ENCODE results near the gene SLC49A4.

Gene SLC49A4

DNA sequence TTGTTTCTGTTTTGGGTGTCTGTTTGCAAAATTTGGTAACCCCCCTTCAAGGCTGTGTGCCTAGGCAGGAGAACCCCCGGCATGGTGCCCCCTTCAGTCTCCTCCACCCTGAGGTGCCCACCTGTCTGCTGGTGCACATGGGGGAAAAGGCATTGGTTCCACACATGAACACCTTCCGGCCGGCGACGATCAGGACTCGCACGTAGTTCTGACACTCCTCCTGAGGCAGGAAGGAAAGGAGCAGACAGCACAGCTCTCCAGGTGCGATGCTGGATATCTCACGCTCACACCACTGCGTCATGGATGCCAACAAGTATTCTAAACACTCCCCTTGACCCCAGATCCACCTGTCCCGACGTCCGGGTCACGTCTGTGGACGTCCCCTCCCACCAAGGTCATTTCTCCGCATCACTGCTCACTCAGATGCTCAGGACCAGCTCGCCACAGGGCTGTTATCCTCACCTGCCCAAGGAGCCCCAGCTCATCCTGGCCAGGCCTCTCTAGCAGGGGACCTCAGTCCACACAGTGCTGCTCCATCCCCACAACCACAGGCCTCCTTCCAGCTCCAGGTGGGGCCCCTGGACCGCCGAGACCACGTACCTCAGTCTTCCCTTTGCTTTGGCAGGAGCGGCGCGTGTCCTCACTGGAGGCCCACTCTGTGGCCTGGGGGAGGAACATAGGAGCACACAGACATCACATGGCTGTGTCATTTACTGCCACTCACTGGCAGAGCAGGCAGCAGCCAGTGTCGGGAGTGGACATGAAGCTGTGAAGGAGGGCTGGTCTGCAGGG is 133.7 kb downstream of the SLC49A4 start:
- H3K9me3 ChIP-seq = no peaks in the 10 kb centered on the region
- no peaks in the 10 kb centered on the region for H3K4me1 ChIP-seq (ENCODE audit: control insufficient read depth in 1 of 2, insufficient read depth in 1 of 2, low read depth in 1 of 2, low read length in 1 of 2)
- H3K27ac ChIP-seq = no peak overlapping the region
- no peaks in the 10 kb centered on the region for H3K36me3 ChIP-seq
- TF ChIP-seq CTCF (IDR thresholded peaks at IDR 0.05) = no peak
- H3K4me3 ChIP-seq (ENCODE audit: low read depth in 1 of 2, low read length in 1 of 2) = no peak overlapping the region
- H3K27me3 ChIP-seq = peaks cover 15% of the 10 kb centered on the region

- Histone ChIP-seq H3K4me1 (ENCODE audit: control insufficient read depth in 1 of 2, insufficient read depth in 1 of 2, low read depth in 1 of 2, low read length in 1 of 2) (no peaks in the 10 kb centered on the region), H3K9me3 (no peaks in the 10 kb centered on the region), H3K36me3 (no peaks in the 10 kb centered on the region), H3K27ac (no peak overlapping the region), H3K27me3 (peaks cover 7% of the 10 kb centered on the region), H3K4me3 (ENCODE audit: low read depth in 1 of 2, low read length in 1 of 2) (no peak overlapping the region)
- no peak for TF ChIP-seq CTCF (IDR thresholded peaks at IDR 0.05)
These were observed 134.6 kb downstream of the SLC49A4 start for GRCh38 chr3:122929188-122930062.

DNA sequence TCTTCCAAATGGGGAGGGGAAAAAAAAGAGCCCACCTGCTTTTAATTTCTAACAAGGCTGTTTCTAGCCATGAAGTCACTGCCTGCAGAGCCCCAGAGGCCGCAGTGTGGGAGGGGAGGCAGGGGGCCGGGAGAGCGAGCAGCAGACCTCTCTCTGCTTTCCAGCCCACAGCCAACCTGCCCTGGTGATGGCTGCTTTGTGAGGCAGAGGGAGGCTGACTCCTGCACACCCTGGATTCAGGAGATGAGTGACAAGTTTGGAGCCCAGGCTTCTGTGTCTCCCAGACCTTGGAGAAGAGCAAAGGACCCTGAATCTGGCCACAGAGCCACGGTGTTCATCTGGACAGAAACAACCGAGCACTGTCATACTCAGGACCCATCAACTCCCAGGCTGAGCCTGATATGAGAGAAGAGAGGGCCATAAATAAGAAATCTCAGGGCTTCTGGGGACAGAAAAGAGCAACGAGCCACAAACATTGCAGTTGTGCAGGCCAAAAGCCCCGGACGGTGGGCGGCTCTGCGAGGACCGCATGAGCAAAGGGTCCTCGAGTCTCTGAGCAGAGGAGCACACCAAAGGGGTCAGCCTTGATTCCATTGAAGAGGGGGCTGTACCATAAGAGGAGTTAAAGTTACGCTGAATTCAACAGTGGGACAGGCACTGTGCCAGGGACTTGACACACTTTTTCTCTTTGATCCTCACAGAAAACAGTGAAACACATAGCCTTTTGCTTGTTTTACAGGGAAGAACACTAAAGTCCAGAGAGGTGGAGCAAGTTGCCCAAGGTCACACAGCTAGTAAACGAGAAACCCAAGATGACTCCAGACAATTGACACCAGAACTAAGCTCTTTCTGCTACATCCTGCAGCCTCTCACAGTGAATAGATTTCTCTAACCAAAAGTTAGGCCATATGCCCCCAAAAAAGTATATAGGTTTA is 135.5 kb downstream of the SLC49A4 start:
- no peaks in the 10 kb centered on the region for H3K36me3 ChIP-seq
- no peaks in the 10 kb centered on the region for H3K4me1 ChIP-seq (ENCODE audit: control insufficient read depth in 1 of 2, insufficient read depth in 1 of 2, low read depth in 1 of 2, low read length in 1 of 2)
- H3K4me3 ChIP-seq (ENCODE audit: low read depth in 1 of 2, low read length in 1 of 2) = no peak overlapping the region
- H3K27me3 ChIP-seq = no peaks in the 10 kb centered on the region
- no peak for TF ChIP-seq CTCF (IDR thresholded peaks at IDR 0.05)
- no peaks in the 10 kb centered on the region for H3K9me3 ChIP-seq
- H3K27ac ChIP-seq = no peak overlapping the region
